AG04449 (cell line): Measurements from ENCODE around the gene KRTAP10-8.
"Not testable (repeated sequence)": the region's sequence is repeated elsewhere in the genome, so short reads cannot be mapped to it uniquely, and the experiment has no call there.

ENCODE experiments used
- CTCF ChIA-PET: fragments of 350-600 bp; formaldehyde crosslinking; extraction: SDS; loops from one replicate; lab custom pipeline; 2021; ENCODE audit warnings: antibody characterized with exemption; lab: Yijun Ruan, JAX
- POLR2A ChIA-PET: fragments of 400-600, 350-600 bp; formaldehyde crosslinking; extraction: SDS; loops from one replicate; lab custom pipeline; 2020; ENCODE audit warnings: antibody characterized with exemption, inconsistent platforms; lab: Yijun Ruan, JAX
- DNase-seq: peaks from one replicate; pipeline ENCODE4 v3.0.0-alpha.2; 2010; ENCODE audit warnings: low read depth, low spot score
- H3K4me3 ChIP-seq: 2 replicates; pipeline ENCODE4 v1.5.1; 2011; ENCODE audit warnings: low read depth, mild to moderate bottlenecking, control low read depth, low read length
- TF ChIP-seq, protein P1 (sequence below): IDR thresholded peaks from one replicate; pipeline ENCODE4 v1.5.1; 2011; ENCODE audit warnings: mild to moderate bottlenecking, moderate library complexity, low read length, control low read depth, inconsistent platforms; ENCODE audit not compliant: insufficient read depth; ENCODE audit errors: missing control alignments

The KRTAP10-8 gene

GRCh38 chr21:44579833-44580144 lies 32.1 kb upstream of the KRTAP10-8 start:
- ChIA-PET CTCF (no interaction called here), POLR2A (no interaction called here)
- no peak for DNase-seq
- TF ChIP-seq, protein P1, sequence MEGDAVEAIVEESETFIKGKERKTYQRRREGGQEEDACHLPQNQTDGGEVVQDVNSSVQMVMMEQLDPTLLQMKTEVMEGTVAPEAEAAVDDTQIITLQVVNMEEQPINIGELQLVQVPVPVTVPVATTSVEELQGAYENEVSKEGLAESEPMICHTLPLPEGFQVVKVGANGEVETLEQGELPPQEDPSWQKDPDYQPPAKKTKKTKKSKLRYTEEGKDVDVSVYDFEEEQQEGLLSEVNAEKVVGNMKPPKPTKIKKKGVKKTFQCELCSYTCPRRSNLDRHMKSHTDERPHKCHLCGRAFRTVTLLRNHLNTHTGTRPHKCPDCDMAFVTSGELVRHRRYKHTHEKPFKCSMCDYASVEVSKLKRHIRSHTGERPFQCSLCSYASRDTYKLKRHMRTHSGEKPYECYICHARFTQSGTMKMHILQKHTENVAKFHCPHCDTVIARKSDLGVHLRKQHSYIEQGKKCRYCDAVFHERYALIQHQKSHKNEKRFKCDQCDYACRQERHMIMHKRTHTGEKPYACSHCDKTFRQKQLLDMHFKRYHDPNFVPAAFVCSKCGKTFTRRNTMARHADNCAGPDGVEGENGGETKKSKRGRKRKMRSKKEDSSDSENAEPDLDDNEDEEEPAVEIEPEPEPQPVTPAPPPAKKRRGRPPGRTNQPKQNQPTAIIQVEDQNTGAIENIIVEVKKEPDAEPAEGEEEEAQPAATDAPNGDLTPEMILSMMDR: no peak
- H3K4me3 ChIP-seq: no peak overlapping the region

DNA sequence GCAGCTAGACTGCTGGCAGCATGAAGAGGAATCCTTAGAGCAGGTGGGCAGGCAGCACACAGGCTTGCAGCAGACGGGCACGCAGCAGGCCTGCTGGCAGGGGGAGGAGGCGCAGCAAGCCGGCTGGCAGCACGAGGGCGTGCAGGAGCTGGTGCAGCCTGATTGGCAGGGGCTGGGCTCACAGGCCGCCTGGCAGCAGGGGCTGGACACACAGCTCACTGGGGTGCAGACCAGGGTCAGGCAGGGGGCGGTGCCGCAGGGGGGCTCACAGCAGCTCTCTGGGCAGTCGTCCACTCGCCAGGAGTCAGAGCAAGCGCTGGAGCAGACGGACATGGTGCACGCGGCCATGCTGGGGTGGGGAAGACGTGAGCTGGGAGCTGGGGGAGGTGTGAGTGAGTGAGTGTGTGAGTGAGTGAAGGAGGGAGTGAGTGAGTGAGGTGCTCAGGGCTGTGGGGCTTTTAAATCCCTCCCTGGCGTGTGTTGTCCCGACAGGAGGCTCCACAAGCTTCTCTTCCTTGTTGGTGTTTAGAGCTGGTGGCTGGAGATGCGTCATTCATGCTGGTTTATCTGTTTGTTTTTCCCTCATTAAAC lies 31.6 kb upstream of the KRTAP10-8 start, which contains the start of gene KRTAP10-5:
Gene KRTAP10-5, minus strand, starts transcription at position 374 of the 591 bp plus-strand sequence. Its CDS starts 26 bp downstream, at position 348.
- DNase-seq, CTCF ChIA-PET, POLR2A ChIA-PET, H3K4me3 ChIP-seq: not testable (repeated sequence)

DNA sequence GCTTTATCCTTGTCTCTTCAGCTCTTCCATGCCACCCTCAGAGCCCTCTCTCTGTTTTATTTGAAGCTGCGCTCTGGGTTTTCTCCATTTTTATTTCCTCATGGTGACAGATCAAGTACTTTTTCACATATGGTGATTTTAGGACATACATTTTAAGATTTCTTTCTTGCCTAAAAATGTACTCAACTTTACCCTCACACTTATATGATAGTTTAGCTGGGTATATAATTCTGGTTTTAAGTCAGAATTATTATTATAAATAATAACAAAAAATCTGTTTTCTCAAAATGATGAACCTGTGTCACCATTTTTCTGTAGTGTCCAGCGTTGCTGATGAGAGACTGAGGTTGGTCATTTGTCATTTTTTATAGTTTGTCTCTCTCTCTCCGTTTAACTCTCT lies 30.7 kb upstream of the KRTAP10-8 start:
- CTCF ChIA-PET: interaction anchor here (0.8 kb wide), 1 partner anchor 39 kb away, joined by 3 read pairs; no protein-coding TSS in a partner anchor
- DNase-seq: no peak
- H3K4me3 ChIP-seq: no peak overlapping the region
- TF ChIP-seq, protein P1: no peak
- POLR2A ChIA-PET: no interaction called here

DNA sequence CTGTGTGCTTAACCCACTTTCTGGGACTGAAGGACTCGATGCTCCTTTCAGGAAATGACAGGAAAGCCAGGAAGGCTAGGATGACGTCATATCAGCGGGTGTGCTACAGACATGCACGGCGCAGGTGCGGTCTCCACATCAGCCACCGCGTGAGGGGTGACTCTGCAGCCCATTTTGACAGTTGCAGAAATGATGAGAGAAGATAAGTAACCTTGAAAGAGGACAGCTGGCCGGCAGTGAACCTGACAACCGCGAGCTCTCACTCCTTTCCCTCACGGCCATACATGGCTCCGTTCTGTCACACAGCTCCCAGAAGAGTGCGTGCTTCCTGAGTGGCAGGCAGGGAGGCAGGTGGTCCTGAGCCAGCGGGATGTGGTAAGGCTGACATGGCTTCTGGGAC lies 29.8 kb upstream of the KRTAP10-8 start:
- DNase-seq: no peak
- ChIA-PET POLR2A (no interaction called here), CTCF (interaction anchor here (0.8 kb wide), 1 partner anchor 38 kb away, joined by 3 read pairs; no protein-coding TSS in a partner anchor)
- no peak overlapping the region for H3K4me3 ChIP-seq
- TF ChIP-seq, protein P1: no peak

- ChIA-PET CTCF (no interaction called here), POLR2A (no interaction called here)
- DNase-seq: no peak
- TF ChIP-seq, protein P1: no peak
- no peak overlapping the region for H3K4me3 ChIP-seq
Measured at GRCh38 chr21:44583089-44583799, 28.6 kb upstream of the KRTAP10-8 start.

- ChIA-PET POLR2A (no interaction called here), CTCF (no interaction called here)
- TF ChIP-seq, protein P1: no peak
- DNase-seq: no peak
- H3K4me3 ChIP-seq: no peak overlapping the region
Measured at GRCh38 chr21:44583800-44584147, 28.1 kb upstream of the KRTAP10-8 start.
